Peyer's patch (tissue), 4 donors: ENCODE results near the gene ZDHHC17.

Source experiments
- CTCF ChIP-seq, 6 experiments: fragments of 450-650 bp in 4 of 6; fragments of 200-600 bp in 2 of 6; sonication (generic) in 1 of 6; IDR thresholded peaks; one replicate each; pipeline ENCODE4 v1.5.1; 2017 to 2019; ENCODE audit warnings: antibody characterized with exemption in 6 of 6, mild to moderate bottlenecking in 3 of 6, moderate library complexity in 1 of 6
- POLR2A ChIP-seq, 2 donors: fragments of 450-650 bp; IDR thresholded peaks; one replicate each; pipeline ENCODE4 v1.5.1; 2017; ENCODE audit warnings: antibody characterized with exemption in 2 of 2, mild to moderate bottlenecking in 2 of 2, moderate library complexity in 2 of 2

GRCh38 chr12:76784600-76785051 is 20.7 kb downstream of the ZDHHC17 start:
- TF ChIP-seq POLR2A (IDR thresholded peaks at IDR 0.05) (no peak), CTCF (IDR thresholded peaks at IDR 0.05) (no peak)
